OCI-LY7 (cell line): ENCODE results near the gene LDLRAD4. TPM values are rescaled to one million over a fixed set of nuclear protein-coding genes. Genes with fewer than 3 reads are reported as not detected.

Source experiments
- BruUV-seq: library from RNA; stranded (reverse); fragments of 400-500 nt; replicated peaks from 2 replicates; lab custom pipeline; 2021; lab: Mats Ljungman, UMichigan
- CTCF ChIA-PET: fragments of 300-600 bp; sonication (Branson Sonifier 250); formaldehyde crosslinking; loops from one replicate; lab custom pipeline; 2022; ENCODE audit warnings: antibody characterized with exemption; ENCODE audit not compliant: unreplicated experiment; lab: Charles Lee
- POLR2A ChIA-PET: fragments of 300-600 bp; sonication (Branson Sonifier 250); formaldehyde crosslinking; loops from one replicate; lab custom pipeline; 2022; ENCODE audit warnings: antibody characterized with exemption; lab: Charles Lee
- DNase-seq: peaks from one replicate; pipeline ENCODE4 v3.0.0-alpha.2; 2015; ENCODE audit warnings: low spot score
- H2AFZ ChIP-seq: fragments of 200-600 bp; sonication (generic), shearing (Covaris generic); 2 replicates; pipeline ENCODE4 v1.6.1; 2014; ENCODE audit warnings: mild to moderate bottlenecking, antibody characterized with exemption, low read length, moderate library complexity
- H3K27ac ChIP-seq: fragments of 200-600 bp; sonication (generic); 2 replicates; pipeline ENCODE4 v1.5.1; 2014; ENCODE audit warnings: mixed run types, low read depth, mild to moderate bottlenecking, moderate library complexity, low read length, inconsistent platforms; ENCODE audit not compliant: poor library complexity, severe bottlenecking
- H3K36me3 ChIP-seq: fragments of 200-600 bp; sonication (generic); 2 replicates; pipeline ENCODE4 v1.6.1; 2014; ENCODE audit warnings: mild to moderate bottlenecking, antibody characterized with exemption, low read length, moderate library complexity, mixed read lengths; ENCODE audit not compliant: insufficient read depth
- H3K4me1 ChIP-seq: fragments of 200-600 bp; sonication (generic); 2 replicates; pipeline ENCODE4 v1.5.1; 2014; ENCODE audit warnings: mild to moderate bottlenecking, low read length; ENCODE audit not compliant: insufficient read depth, poor library complexity, severe bottlenecking
- H3K4me2 ChIP-seq: fragments of 200-600 bp; sonication (generic); 2 replicates; pipeline ENCODE4 v1.6.1; 2014; ENCODE audit warnings: mild to moderate bottlenecking, low read length
- H3K4me3 ChIP-seq: fragments of 200-600 bp; sonication (generic); 2 replicates; pipeline ENCODE4 v1.5.1; 2014; ENCODE audit warnings: mild to moderate bottlenecking, low read depth, low read length; ENCODE audit not compliant: poor library complexity, severe bottlenecking
- H3K79me2 ChIP-seq: fragments of 200-600 bp; sonication (generic); 2 replicates; pipeline ENCODE4 v1.6.1; 2016; ENCODE audit warnings: low read depth, mild to moderate bottlenecking, low read length, moderate library complexity, mixed read lengths; ENCODE audit not compliant: insufficient read depth
- H3K9me2 ChIP-seq: fragments of 200-600 bp; sonication (generic); 2 replicates; pipeline ENCODE4 v1.6.1; 2016; ENCODE audit warnings: mild to moderate bottlenecking, low read length, mixed read lengths; ENCODE audit not compliant: insufficient read depth
- H3K9me3 ChIP-seq: fragments of 200-600 bp; sonication (generic); 2 replicates; pipeline ENCODE4 v1.6.1; 2014; ENCODE audit warnings: mild to moderate bottlenecking, mixed run types, low read length, mixed read lengths
- H4K20me1 ChIP-seq: fragments of 200-600 bp; sonication (generic); 2 replicates; pipeline ENCODE4 v1.6.1; 2014; ENCODE audit warnings: mild to moderate bottlenecking, antibody characterized with exemption, low read length, moderate library complexity, mixed read lengths; ENCODE audit not compliant: insufficient read depth
- EZH2phosphoT487 ChIP-seq: fragments of 200-600 bp; sonication (generic); IDR thresholded peaks from 2 replicates; pipeline ENCODE4 v1.6.1; 2018; ENCODE audit warnings: low read depth, borderline replicate concordance, mild to moderate bottlenecking, mixed run types, antibody characterized with exemption, low read length, moderate library complexity, mixed read lengths
- intact Hi-C: fragments of 100-400 bp; cut with micrococcal nuclease; formaldehyde crosslinking; loops from one replicate; pipeline ENCODE4 v1.10.0; 2022; ENCODE audit not compliant: unreplicated experiment
- total RNA-seq, 2 experiments: library from RNA; depleted of rRNA in 1 of 2; stranded (reverse); fragments of >200 nt in 1 of 2; shearing (Covaris generic) in 1 of 2; gene quantifications; 2 replicates each; pipeline ENCODE4 v1.2.3, GENCODE V29; 2014 to 2022
- TF ChIP-seq, protein P1 (sequence below): fragments of 200-600 bp; sonication (generic); conservative IDR thresholded peaks from 2 replicates; pipeline ENCODE4 v1.5.1; 2014; ENCODE audit warnings: mild to moderate bottlenecking, antibody characterized with exemption, low read length, moderate library complexity, mixed read lengths

Gene LDLRAD4
- total RNA-seq, 2 experiments from 2014 or later, result 26.2 to 43.8 TPM

DNA sequence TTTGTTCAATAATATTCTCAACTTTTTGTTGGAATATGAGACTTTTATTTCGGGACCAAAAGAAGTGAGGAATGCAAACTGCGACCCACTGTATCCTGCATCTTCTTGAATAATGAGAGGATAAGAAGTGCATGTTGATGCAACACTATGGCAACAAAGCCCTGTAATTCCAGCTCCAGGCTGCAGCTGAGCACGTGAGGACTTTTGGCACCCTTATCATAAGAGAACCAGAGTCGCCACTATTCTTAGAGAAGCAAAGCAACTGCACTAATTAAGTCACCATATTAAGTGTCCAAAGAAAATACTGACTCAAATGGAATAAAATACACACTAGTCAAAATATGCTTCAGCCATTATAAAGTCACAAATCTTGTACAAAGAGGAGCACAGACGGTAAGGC, 441.9 kb downstream of the LDLRAD4 start:
- Histone ChIP-seq H3K9me2 (no peaks in the 10 kb centered on the region), H3K27ac (no peak overlapping the region), H3K36me3 (peaks cover 15% of the 10 kb centered on the region), H2AFZ (no peak overlapping the region), H3K4me1 (no peaks in the 10 kb centered on the region), H3K9me3 (no peaks in the 10 kb centered on the region), H4K20me1 (no peaks in the 10 kb centered on the region), H3K4me3 (no peak overlapping the region), H3K4me2 (no peak overlapping the region), H3K79me2 (no peaks in the 10 kb centered on the region)
- no TSS peak for BruUV-seq
- intact Hi-C loops, result no loop called here
- ChIA-PET CTCF (no interaction called here), POLR2A (interaction anchor here (0.6 kb wide), 1 partner anchor 132 kb away, joined by 3 read pairs; no protein-coding TSS in a partner anchor)
- DNase-seq, result no peak
- TF ChIP-seq EZH2phosphoT487, result no peak
- TF ChIP-seq, protein P1, sequence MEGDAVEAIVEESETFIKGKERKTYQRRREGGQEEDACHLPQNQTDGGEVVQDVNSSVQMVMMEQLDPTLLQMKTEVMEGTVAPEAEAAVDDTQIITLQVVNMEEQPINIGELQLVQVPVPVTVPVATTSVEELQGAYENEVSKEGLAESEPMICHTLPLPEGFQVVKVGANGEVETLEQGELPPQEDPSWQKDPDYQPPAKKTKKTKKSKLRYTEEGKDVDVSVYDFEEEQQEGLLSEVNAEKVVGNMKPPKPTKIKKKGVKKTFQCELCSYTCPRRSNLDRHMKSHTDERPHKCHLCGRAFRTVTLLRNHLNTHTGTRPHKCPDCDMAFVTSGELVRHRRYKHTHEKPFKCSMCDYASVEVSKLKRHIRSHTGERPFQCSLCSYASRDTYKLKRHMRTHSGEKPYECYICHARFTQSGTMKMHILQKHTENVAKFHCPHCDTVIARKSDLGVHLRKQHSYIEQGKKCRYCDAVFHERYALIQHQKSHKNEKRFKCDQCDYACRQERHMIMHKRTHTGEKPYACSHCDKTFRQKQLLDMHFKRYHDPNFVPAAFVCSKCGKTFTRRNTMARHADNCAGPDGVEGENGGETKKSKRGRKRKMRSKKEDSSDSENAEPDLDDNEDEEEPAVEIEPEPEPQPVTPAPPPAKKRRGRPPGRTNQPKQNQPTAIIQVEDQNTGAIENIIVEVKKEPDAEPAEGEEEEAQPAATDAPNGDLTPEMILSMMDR, result no peak

DNA sequence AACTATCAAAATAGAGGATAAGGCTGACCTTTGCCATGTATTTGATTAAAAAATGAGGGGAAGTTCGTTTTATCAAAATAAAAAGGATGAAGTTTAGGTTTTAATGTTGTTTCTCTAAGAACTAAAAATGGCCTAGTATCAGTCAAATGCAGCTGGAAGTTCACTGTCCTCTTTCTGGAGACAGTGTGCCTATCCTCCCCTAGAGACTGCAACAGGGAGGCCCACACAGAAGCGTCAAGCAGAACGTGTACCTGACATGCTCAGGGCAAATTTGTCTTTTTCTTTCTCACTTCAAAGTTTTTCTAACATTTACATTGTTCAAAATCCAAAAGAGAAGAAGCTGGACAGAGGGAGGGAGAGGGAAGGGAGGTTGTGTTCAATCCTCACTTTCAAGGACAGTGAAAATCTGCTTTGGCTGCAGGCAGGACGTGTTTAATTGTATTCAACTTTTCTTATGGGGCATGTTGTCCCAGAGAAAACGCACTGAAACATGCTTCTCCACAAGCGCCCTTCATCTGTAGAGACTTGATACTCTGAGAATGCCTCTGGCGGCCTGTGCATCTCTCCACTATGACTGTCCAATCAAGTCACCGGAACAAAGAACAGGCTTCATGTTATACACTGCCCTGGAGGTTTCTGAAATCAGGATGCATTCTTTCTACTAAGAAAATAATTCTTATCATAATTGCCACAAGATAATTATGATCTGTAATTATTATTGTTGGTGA, 442.7 kb downstream of the LDLRAD4 start:
- Histone ChIP-seq H3K9me3 (no peaks in the 10 kb centered on the region), H3K4me3 (no peak overlapping the region), H3K27ac (no peak overlapping the region), H4K20me1 (no peaks in the 10 kb centered on the region), H3K4me1 (no peaks in the 10 kb centered on the region), H3K36me3 (peaks cover 22% of the 10 kb centered on the region), H2AFZ (no peak overlapping the region), H3K4me2 (no peak overlapping the region), H3K9me2 (no peaks in the 10 kb centered on the region), H3K79me2 (no peaks in the 10 kb centered on the region)
- BruUV-seq, result no TSS peak
- TF ChIP-seq, protein P1, result no peak
- TF ChIP-seq EZH2phosphoT487, result no peak
- ChIA-PET CTCF (no interaction called here), POLR2A (no interaction called here)
- intact Hi-C loops, result no loop called here
- DNase-seq, result no peak

DNA sequence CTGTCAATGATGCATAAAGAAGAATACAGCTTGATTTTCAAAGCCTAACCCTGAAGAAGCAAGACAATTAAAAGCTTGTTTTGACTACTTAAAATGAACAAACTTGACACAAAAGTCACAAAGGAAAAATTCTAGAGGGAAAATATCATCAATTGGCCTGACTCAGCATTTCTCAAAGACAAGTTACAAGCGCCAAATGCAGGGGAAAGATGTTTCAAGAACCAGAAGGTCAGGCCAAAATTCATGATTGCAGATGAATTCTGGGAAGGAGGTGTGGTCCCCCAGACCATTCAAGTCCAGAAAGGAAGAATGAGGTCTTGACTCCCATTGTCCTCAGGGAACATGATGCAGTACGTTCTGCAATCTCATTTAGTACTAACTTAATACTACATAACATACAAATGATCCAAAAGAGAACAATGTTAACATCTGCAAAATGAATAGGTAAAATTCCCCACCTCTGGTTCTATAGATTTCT, 443.3 kb downstream of the LDLRAD4 start:
- H3K9me3 ChIP-seq, result no peaks in the 10 kb centered on the region
- no TSS peak for BruUV-seq
- no peak overlapping the region for H3K27ac ChIP-seq
- no peaks in the 10 kb centered on the region for H3K9me2 ChIP-seq
- H4K20me1 ChIP-seq, result no peaks in the 10 kb centered on the region
- ChIA-PET POLR2A (no interaction called here), CTCF (no interaction called here)
- DNase-seq, result no peak
- peaks cover 28% of the 10 kb centered on the region for H3K36me3 ChIP-seq
- no peaks in the 10 kb centered on the region for H3K4me1 ChIP-seq
- TF ChIP-seq, protein P1, result no peak
- no peak for TF ChIP-seq EZH2phosphoT487
- H3K4me3 ChIP-seq, result no peak overlapping the region
- no peak overlapping the region for H3K4me2 ChIP-seq
- intact Hi-C loops, result no loop called here
- H3K79me2 ChIP-seq, result no peaks in the 10 kb centered on the region
- no peak overlapping the region for H2AFZ ChIP-seq
